Liver (tissue), 9 donors: Measurements from ENCODE around the gene RASSF8. TPM values are rescaled to one million over a fixed set of nuclear protein-coding genes. Genes with fewer than 3 reads are reported as not detected.

Experiments
- DNase-seq: peaks from one replicate; pipeline ENCODE4 v3.0.0-alpha.2; 2017; ENCODE audit warnings: low spot score
- H3K27ac ChIP-seq, 2 donors: one replicate each; pipeline ENCODE4 v1.7.0; 2013; ENCODE audit warnings: inconsistent platforms in 2 of 2, low read length in 2 of 2, control low read depth in 1 of 2, low read depth in 1 of 2, mild to moderate bottlenecking in 1 of 2
- H3K27me3 ChIP-seq, 4 donors: one replicate each; pipeline versions ENCODE4 v1.6.1 to v1.7.0; 2013; ENCODE audit warnings: low read length in 3 of 4, inconsistent platforms in 1 of 4, mild to moderate bottlenecking in 1 of 4, moderate library complexity in 1 of 4; ENCODE audit not compliant: control insufficient read depth in 4 of 4, insufficient read depth in 4 of 4
- H3K36me3 ChIP-seq, 4 donors: one replicate each; pipeline versions ENCODE4 v1.6.1 to v1.7.0; 2013; ENCODE audit warnings: low read length in 3 of 4, mild to moderate bottlenecking in 3 of 4, low read depth in 1 of 4, moderate library complexity in 1 of 4; ENCODE audit not compliant: control insufficient read depth in 4 of 4, insufficient read depth in 3 of 4
- H3K4me1 ChIP-seq, 4 donors: one replicate each; pipeline versions ENCODE4 v1.6.1 to v1.7.0; 2013; ENCODE audit warnings: low read length in 3 of 4, mild to moderate bottlenecking in 3 of 4, moderate library complexity in 1 of 4; ENCODE audit not compliant: control insufficient read depth in 4 of 4, insufficient read depth in 4 of 4
- H3K4me3 ChIP-seq, 3 donors: one replicate each; pipeline versions ENCODE4 v1.6.1 to v1.7.0; 2013; ENCODE audit warnings: low read length in 3 of 3, control low read depth in 1 of 3, low read depth in 1 of 3, mild to moderate bottlenecking in 1 of 3
- H3K9ac ChIP-seq, 2 donors: one replicate each; pipeline ENCODE4 v1.7.0; 2013; ENCODE audit warnings: low read length in 2 of 2, mild to moderate bottlenecking in 2 of 2, moderate library complexity in 2 of 2, control low read depth in 1 of 2, low read depth in 1 of 2
- H3K9me3 ChIP-seq, 4 donors: one replicate each; pipeline versions ENCODE4 v1.6.1 to v1.7.0; 2013; ENCODE audit warnings: low read length in 3 of 4; ENCODE audit not compliant: control insufficient read depth in 4 of 4
- ATF3 ChIP-seq: IDR thresholded peaks from 2 replicates; pipeline ENCODE4 v1.6.1; 2016; ENCODE audit warnings: antibody characterized with exemption
- CTCF ChIP-seq: fragments of 150-350 bp; IDR thresholded peaks from 2 replicates; pipeline ENCODE4 v1.5.1; 2017; ENCODE audit warnings: improper control_type of control experiment, low read depth, low read length; ENCODE audit not compliant: missing input control
- EGR1 ChIP-seq, 2 donors: IDR thresholded peaks; 2 replicates each; pipeline ENCODE4 v1.6.1; 2016 to 2018; ENCODE audit warnings: antibody characterized with exemption in 2 of 2, low read depth in 2 of 2
- FOXA1 ChIP-seq: IDR thresholded peaks from 2 replicates; pipeline ENCODE4 v1.6.1; 2016; ENCODE audit warnings: antibody characterized with exemption
- FOXA2 ChIP-seq: IDR thresholded peaks from 2 replicates; pipeline ENCODE4 v1.6.1; 2016; ENCODE audit warnings: antibody characterized with exemption
- GABPA ChIP-seq, 2 donors: IDR thresholded peaks in 1 of 2; conservative IDR thresholded peaks in 1 of 2; 2 replicates each; pipeline ENCODE4 v1.6.1; 2016; ENCODE audit warnings: antibody characterized with exemption in 2 of 2, mild to moderate bottlenecking in 1 of 2, moderate library complexity in 1 of 2
- HNF4A ChIP-seq, 2 donors: conservative IDR thresholded peaks; 2 replicates each; pipeline ENCODE4 v1.6.1; 2016; ENCODE audit warnings: antibody characterized with exemption in 2 of 2, mild to moderate bottlenecking in 2 of 2
- HNF4G ChIP-seq: IDR thresholded peaks from 2 replicates; pipeline ENCODE4 v1.6.1; 2016; ENCODE audit warnings: antibody characterized with exemption
- JUND ChIP-seq, 2 donors: IDR thresholded peaks; 2 replicates each; pipeline ENCODE4 v1.6.1; 2016; ENCODE audit warnings: antibody characterized with exemption in 2 of 2
- MAX ChIP-seq: IDR thresholded peaks from 2 replicates; pipeline ENCODE4 v1.6.1; 2016; ENCODE audit warnings: antibody characterized with exemption
- NR2F2 ChIP-seq: IDR thresholded peaks from 2 replicates; pipeline ENCODE4 v1.6.1; 2016; ENCODE audit warnings: antibody characterized with exemption
- RAD21 ChIP-seq, 2 donors: IDR thresholded peaks; 2 replicates each; pipeline ENCODE4 v1.6.1; 2016; ENCODE audit warnings: antibody characterized with exemption in 2 of 2, mild to moderate bottlenecking in 2 of 2
- REST ChIP-seq: IDR thresholded peaks from 2 replicates; pipeline ENCODE4 v1.6.1; 2016; ENCODE audit warnings: antibody characterized with exemption, mild to moderate bottlenecking
- RXRA ChIP-seq, 2 donors: IDR thresholded peaks; 2 replicates each; pipeline ENCODE4 v1.6.1; 2017 to 2018; ENCODE audit warnings: antibody characterized with exemption in 2 of 2, mild to moderate bottlenecking in 1 of 2
- SP1 ChIP-seq: IDR thresholded peaks from 2 replicates; pipeline ENCODE4 v1.6.1; 2018; ENCODE audit warnings: antibody characterized with exemption, mild to moderate bottlenecking
- TAF1 ChIP-seq: conservative IDR thresholded peaks from 2 replicates; pipeline ENCODE4 v1.6.1; 2016; ENCODE audit warnings: antibody characterized with exemption, mild to moderate bottlenecking
- YY1 ChIP-seq: IDR thresholded peaks from 2 replicates; pipeline ENCODE4 v1.6.1; 2016; ENCODE audit warnings: antibody characterized with exemption, mild to moderate bottlenecking
- WGBS: extraction: QIAGEN DNeasy Blood & Tissue Kit; methylation state at CpG from one replicate; pipeline ENCODE4 v1.1.7; 2013; 5-methylcytosine and 5-hydroxymethylcytosine counted together
- polyA plus RNA-seq, 2 donors: library from polyadenylated mRNA; stranded (reverse) in 1 of 2; unstranded in 1 of 2; fragments of 200-250 nt in 1 of 2; fragments of >200 nt in 1 of 2; fragmentation: Nextera tagmentation in 1 of 2; extraction: Ambion mirVana in 1 of 2; gene quantifications; one replicate each; pipeline versions ENCODE4 v1.2.1 to v1.2.3, GENCODE V29; 2013 to 2015
- total RNA-seq, 2 donors: library from RNA; depleted of rRNA; stranded (reverse); fragments of >200 nt; gene quantifications; one replicate each; pipeline ENCODE4 v1.2.3, GENCODE V29; 2014
- TF ChIP-seq, protein P1 (sequence below): IDR thresholded peaks from 2 replicates; pipeline ENCODE4 v1.6.1; 2016; ENCODE audit warnings: antibody characterized with exemption
- donor health status: healthy.
- donor health status: healthy.
- donor health status: healthy.
- donor health status: healthy.
- donor health status: healthy.

RASSF8 gene
- total and polyA plus RNA-seq, 4 donors = 1.7 to 9.4 (median 3.3) TPM

DNA sequence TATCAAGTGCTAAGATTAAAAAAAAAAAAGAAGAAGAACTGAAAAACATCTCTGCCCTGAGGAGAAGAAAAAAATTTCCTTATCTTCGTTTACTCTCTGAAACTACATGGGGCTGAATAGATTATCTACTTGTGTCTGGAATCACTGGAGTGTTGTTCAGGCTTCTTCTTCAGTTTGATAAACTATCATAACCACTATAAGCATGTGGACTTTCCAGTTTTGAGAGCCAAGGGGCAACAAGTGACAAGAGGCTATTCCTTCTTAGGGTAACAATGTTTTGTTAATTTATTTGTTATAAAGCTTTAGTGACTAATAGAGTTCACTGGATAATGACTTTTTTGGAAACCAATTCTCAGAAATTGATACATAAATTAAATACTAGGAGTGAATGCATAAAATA is 19.9 kb upstream of the RASSF8 start (continued):
- TF ChIP-seq CTCF = no peak
- no peak for TF ChIP-seq RXRA (IDR thresholded peaks at IDR 0.05)

GRCh38 chr12:25939606-25940005 is 18.9 kb upstream of the RASSF8 start:
- Histone ChIP-seq H3K4me3 (no peak overlapping the region), H3K9me3 (no peaks in the 10 kb centered on the region), H3K4me1 (no peaks in the 10 kb centered on the region), H3K27ac (no peak overlapping the region), H3K27me3 (no peaks in the 10 kb centered on the region), H3K9ac (no peak overlapping the region), H3K36me3 (no peaks in the 10 kb centered on the region)
- TF ChIP-seq MAX (no peak), RXRA (IDR thresholded peaks at IDR 0.05) (no peak), SP1 (no peak), JUND (IDR thresholded peaks at IDR 0.05) (no peak), RAD21 (IDR thresholded peaks at IDR 0.05) (no peak), FOXA1 (no peak), FOXA2 (no peak), HNF4A (conservative IDR thresholded peaks at IDR 0.05) (no peak), YY1 (no peak), HNF4G (no peak), EGR1 (IDR thresholded peaks at IDR 0.05; ENCODE audit: low read depth in 2 of 2) (no peak), ATF3 (no peak), GABPA (IDR thresholded peaks at IDR 0.05 in 1 of 2, conservative IDR thresholded peaks at IDR 0.05 in 1 of 2) (no peak), TAF1 (no peak), NR2F2 (no peak), CTCF (no peak), REST (no peak)
- TF ChIP-seq, protein P1, sequence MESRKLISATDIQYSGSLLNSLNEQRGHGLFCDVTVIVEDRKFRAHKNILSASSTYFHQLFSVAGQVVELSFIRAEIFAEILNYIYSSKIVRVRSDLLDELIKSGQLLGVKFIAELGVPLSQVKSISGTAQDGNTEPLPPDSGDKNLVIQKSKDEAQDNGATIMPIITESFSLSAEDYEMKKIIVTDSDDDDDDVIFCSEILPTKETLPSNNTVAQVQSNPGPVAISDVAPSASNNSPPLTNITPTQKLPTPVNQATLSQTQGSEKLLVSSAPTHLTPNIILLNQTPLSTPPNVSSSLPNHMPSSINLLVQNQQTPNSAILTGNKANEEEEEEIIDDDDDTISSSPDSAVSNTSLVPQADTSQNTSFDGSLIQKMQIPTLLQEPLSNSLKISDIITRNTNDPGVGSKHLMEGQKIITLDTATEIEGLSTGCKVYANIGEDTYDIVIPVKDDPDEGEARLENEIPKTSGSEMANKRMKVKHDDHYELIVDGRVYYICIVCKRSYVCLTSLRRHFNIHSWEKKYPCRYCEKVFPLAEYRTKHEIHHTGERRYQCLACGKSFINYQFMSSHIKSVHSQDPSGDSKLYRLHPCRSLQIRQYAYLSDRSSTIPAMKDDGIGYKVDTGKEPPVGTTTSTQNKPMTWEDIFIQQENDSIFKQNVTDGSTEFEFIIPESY = no peak
- WGBS = 79% methylated on average over 2 of the region's 2 CpGs
- no peak for DNase-seq
